Lower leg skin (tissue), 3 donors: ENCODE measurements around the gene OGDHL.

Source experiments
- CTCF ChIP-seq, 3 donors: fragments of 450-650 bp; IDR thresholded peaks; one replicate each; pipeline ENCODE4 v1.5.1; 2016; ENCODE audit warnings: antibody characterized with exemption in 3 of 3, mild to moderate bottlenecking in 3 of 3, moderate library complexity in 2 of 3
- POLR2A ChIP-seq, 2 donors: fragments of 450-650 bp; IDR thresholded peaks; one replicate each; pipeline ENCODE4 v1.6.1; 2016 to 2017; ENCODE audit warnings: antibody characterized with exemption in 2 of 2, mild to moderate bottlenecking in 1 of 2, moderate library complexity in 1 of 2

GRCh38 chr10:49767752-49768151 is 5.6 kb upstream of the OGDHL start:
- TF ChIP-seq CTCF (IDR thresholded peaks at IDR 0.05), result no peak
- TF ChIP-seq POLR2A (IDR thresholded peaks at IDR 0.05), result no peak
